ENCODE results near the gene RAMACL.

- TF ChIP-seq CTCF (IDR thresholded peaks at IDR 0.05) (no peak), POLR2A (IDR thresholded peaks at IDR 0.05) (no peak), EP300 (IDR thresholded peaks at IDR 0.05) (no peak)
Observed at GRCh38 chr6:166630462-166630861, 44.0 kb upstream of the RAMACL start.

Data from tibial nerve (tissue), 4 donors.